H1 (cell line): ENCODE data around the gene VWF. TPM values are rescaled to one million over a fixed set of nuclear protein-coding genes. Genes with fewer than 3 reads are reported as not detected.

Source experiments
- CTCF ChIA-PET: fragments of 300-600 bp; sonication (Branson Sonifier 250); formaldehyde crosslinking; loops from one replicate; lab custom pipeline; 2021; ENCODE audit not compliant: partially characterized antibody; lab: Charles Lee
- POLR2A ChIA-PET: fragments of 300-600 bp; sonication (Branson Sonifier 250); formaldehyde crosslinking; loops from one replicate; lab custom pipeline; 2021; ENCODE audit warnings: inconsistent platforms; ENCODE audit not compliant: partially characterized antibody; lab: Charles Lee
- DNase-seq, 2 experiments: peaks; one replicate each; pipeline versions ENCODE4 v3.0.0 to v3.0.0-alpha.2; 2010 to 2022; ENCODE audit warnings: low spot score in 2 of 2, low read depth in 1 of 2, mixed read lengths in 1 of 2
- FAIRE-seq: peaks from 2 replicates; lab custom pipeline; 2011; peaks lifted over from hg19 to GRCh38; lab: Jason Lieb, UNC
- H2AFZ ChIP-seq: 2 replicates; pipeline ENCODE4 v1.8.1; 2012; ENCODE audit warnings: low read length, inconsistent platforms
- H2AK5ac ChIP-seq: 2 replicates; pipeline ENCODE4 v1.6.1; 2013; ENCODE audit warnings: low read depth, low read length
- H2BK120ac ChIP-seq: replicated peaks from 2 replicates; pipeline ENCODE3; 2013; ENCODE audit warnings: low read depth, low read length, inconsistent platforms
- H2BK12ac ChIP-seq: 2 replicates; pipeline ENCODE4 v1.6.1; 2013; ENCODE audit warnings: low read depth, low read length
- H2BK15ac ChIP-seq: 2 replicates; pipeline ENCODE4 v1.6.1; 2013; ENCODE audit warnings: low read length
- H2BK20ac ChIP-seq: 2 replicates; pipeline ENCODE4 v1.6.1; 2013; ENCODE audit warnings: low read length
- H2BK5ac ChIP-seq: 2 replicates; pipeline ENCODE4 v1.6.1; 2013; ENCODE audit warnings: low read depth, low read length
- H3K14ac ChIP-seq: 2 replicates; pipeline ENCODE4 v1.6.1; 2013; ENCODE audit warnings: inconsistent platforms; ENCODE audit not compliant: insufficient read length
- H3K18ac ChIP-seq: 2 replicates; pipeline ENCODE4 v1.6.1; 2013; ENCODE audit warnings: low read length; ENCODE audit errors: extremely low read depth
- H3K23ac ChIP-seq: 2 replicates; pipeline ENCODE4 v1.6.1; 2013; ENCODE audit warnings: inconsistent platforms; ENCODE audit not compliant: insufficient read length
- H3K23me2 ChIP-seq: 2 replicates; pipeline ENCODE4 v1.6.1; 2013; ENCODE audit warnings: low read depth, low read length
- H3K27ac ChIP-seq: 2 replicates; pipeline ENCODE4 v1.6.1; 2011; ENCODE audit warnings: low read depth, low read length, inconsistent platforms
- H3K27me3 ChIP-seq, 4 experiments: replicated peaks in 1 of 4; 1 replicate in 1 of 4; 2 replicates in 3 of 4; pipeline versions ENCODE4 v1.6.1 to v1.8.1; 2011 to 2013; ENCODE audit warnings: low read length in 3 of 4, mild to moderate bottlenecking in 3 of 4, inconsistent platforms in 2 of 4, mixed read lengths in 2 of 4, moderate library complexity in 1 of 4; ENCODE audit not compliant: control insufficient read depth in 3 of 4, insufficient read depth in 3 of 4; ENCODE audit errors: extremely low read depth in 1 of 4
- H3K36me3 ChIP-seq, 4 experiments: 2 replicates each; pipeline versions ENCODE4 v1.6.1 to v1.8.1; 2011 to 2013; ENCODE audit warnings: mild to moderate bottlenecking in 4 of 4, low read length in 3 of 4, moderate library complexity in 2 of 4, control low read depth in 1 of 4, inconsistent platforms in 1 of 4; ENCODE audit not compliant: insufficient read depth in 4 of 4, control insufficient read depth in 2 of 4
- H3K4ac ChIP-seq: replicated peaks from 2 replicates; pipeline ENCODE3; 2013; ENCODE audit warnings: low read length, low read depth, mixed read lengths, inconsistent platforms; ENCODE audit not compliant: insufficient read length
- H3K4me1 ChIP-seq, 4 experiments: replicated peaks in 1 of 4; 1 replicate in 1 of 4; 2 replicates in 3 of 4; pipeline versions ENCODE4 v1.6.1 to v1.8.1; 2011 to 2013; ENCODE audit warnings: low read length in 3 of 4, inconsistent platforms in 2 of 4, mixed read lengths in 1 of 4; ENCODE audit not compliant: insufficient read depth in 4 of 4, control insufficient read depth in 3 of 4
- H3K4me2 ChIP-seq, 2 experiments: 2 replicates each; pipeline versions ENCODE4 v1.6.1 to v1.8.1; 2011 to 2013; ENCODE audit warnings: low read depth in 2 of 2, low read length in 2 of 2, control low read depth in 1 of 2, inconsistent platforms in 1 of 2, mild to moderate bottlenecking in 1 of 2; ENCODE audit not compliant: insufficient read depth in 1 of 2
- H3K4me3 ChIP-seq, 4 experiments: fragments of 200-600, 300-600 bp in 1 of 4; sonication (generic), shearing (Covaris generic), sonication (Bioruptor Twin) in 1 of 4; 2 replicates each; pipeline versions ENCODE4 v1.5.1 to v1.8.1; 2011 to 2016; ENCODE audit warnings: low read length in 4 of 4, low read depth in 3 of 4, control low read depth in 2 of 4, inconsistent platforms in 2 of 4, mild to moderate bottlenecking in 2 of 4, mixed read lengths in 1 of 4, moderate library complexity in 1 of 4; ENCODE audit not compliant: insufficient read depth in 2 of 4; ENCODE audit errors: extremely low read depth in 1 of 4
- H3K56ac ChIP-seq: replicated peaks from 2 replicates; pipeline ENCODE3; 2013; ENCODE audit warnings: low read depth, mild to moderate bottlenecking, mixed read lengths, low read length, inconsistent platforms; ENCODE audit not compliant: insufficient read length
- H3K79me1 ChIP-seq: 2 replicates; pipeline ENCODE4 v1.6.1; 2013; ENCODE audit warnings: low read depth, low read length, control low read depth
- H3K79me2 ChIP-seq, 2 experiments: 2 replicates each; pipeline versions ENCODE4 v1.6.1 to v1.8.1; 2012 to 2013; ENCODE audit warnings: low read length in 2 of 2, mild to moderate bottlenecking in 2 of 2, inconsistent platforms in 1 of 2; ENCODE audit not compliant: insufficient read depth in 2 of 2, control insufficient read depth in 1 of 2
- H3K9ac ChIP-seq, 4 experiments: replicated peaks in 1 of 4; 1 replicate in 1 of 4; 2 replicates in 3 of 4; pipeline versions ENCODE4 v1.6.1 to v1.8.1; 2011 to 2013; ENCODE audit warnings: low read depth in 3 of 4, low read length in 3 of 4, control low read depth in 2 of 4, mild to moderate bottlenecking in 2 of 4, moderate library complexity in 2 of 4, inconsistent platforms in 1 of 4; ENCODE audit errors: extremely low read depth in 1 of 4
- H3K9me3 ChIP-seq, 2 experiments: 2 replicates each; pipeline versions ENCODE4 v1.6.1 to v1.8.1; 2012 to 2013; ENCODE audit warnings: mild to moderate bottlenecking in 2 of 2, moderate library complexity in 2 of 2, control low read depth in 1 of 2, inconsistent platforms in 1 of 2, low read depth in 1 of 2, low read length in 1 of 2, mixed read lengths in 1 of 2; ENCODE audit not compliant: insufficient read depth in 2 of 2
- H4K20me1 ChIP-seq, 2 experiments: replicated peaks in 1 of 2; 2 replicates each; pipeline versions ENCODE3 to v1.8.1; 2011 to 2013; ENCODE audit warnings: inconsistent platforms in 2 of 2, low read length in 2 of 2, mild to moderate bottlenecking in 1 of 2; ENCODE audit not compliant: insufficient read depth in 2 of 2, control insufficient read depth in 1 of 2
- H4K5ac ChIP-seq: 2 replicates; pipeline ENCODE4 v1.6.1; 2013; ENCODE audit warnings: low read length, low read depth, mixed read lengths, inconsistent platforms; ENCODE audit not compliant: insufficient read length
- H4K8ac ChIP-seq: 2 replicates; pipeline ENCODE4 v1.8.0; 2013; ENCODE audit warnings: mild to moderate bottlenecking, moderate library complexity, low read length, inconsistent platforms; ENCODE audit not compliant: insufficient read depth; ENCODE audit errors: extremely low read depth
- H4K91ac ChIP-seq: replicated peaks from 2 replicates; pipeline ENCODE3; 2013; ENCODE audit warnings: low read length, mixed read lengths, inconsistent platforms; ENCODE audit not compliant: insufficient read length
- ATF3 ChIP-seq: IDR thresholded peaks from 2 replicates; pipeline ENCODE4 v1.6.1; 2011; ENCODE audit warnings: low read depth, mild to moderate bottlenecking, low read length; ENCODE audit not compliant: insufficient read depth
- KDM4A ChIP-seq: IDR thresholded peaks from one replicate; pipeline ENCODE4 v1.7.1; 2012; ENCODE audit warnings: low read depth, mild to moderate bottlenecking, moderate library complexity, low read length, inconsistent platforms; ENCODE audit not compliant: severe bottlenecking
- MAX ChIP-seq: IDR thresholded peaks from 2 replicates; pipeline ENCODE4 v1.6.1; 2012; ENCODE audit warnings: inconsistent platforms
- NRF1 ChIP-seq: IDR thresholded peaks from 2 replicates; pipeline ENCODE4 v1.6.1; 2011; ENCODE audit warnings: mild to moderate bottlenecking, low read depth, low read length, improper control_type of control experiment
- PHF8 ChIP-seq: fragments of 200-600 bp; sonication (generic); conservative IDR thresholded peaks from 2 replicates; pipeline ENCODE4 v1.7.1; 2012; ENCODE audit warnings: low read depth, mild to moderate bottlenecking, inconsistent platforms, low read length, moderate library complexity
- SIN3A ChIP-seq, 2 experiments: IDR thresholded peaks in 1 of 2; conservative IDR thresholded peaks in 1 of 2; 2 replicates each; pipeline ENCODE4 v1.6.1; 2011 to 2012; ENCODE audit warnings: low read length in 2 of 2, improper control_type of control experiment in 1 of 2, low read depth in 1 of 2, mild to moderate bottlenecking in 1 of 2
- WGBS, 2 experiments: shearing (Covaris generic) in 1 of 2; methylation state at CpG; one replicate each; pipeline versions ENCODE4 v1.1.6 to v1.1.7; 2013 to 2015; ENCODE audit warnings: low lambda C conversion rate in 2 of 2, mixed read lengths in 2 of 2, inconsistent platforms in 1 of 2, low coverage in 1 of 2, missing lambda C conversion rate in 1 of 2; ENCODE audit not compliant: insufficient replicate concordance in 2 of 2, insufficient coverage in 1 of 2, insufficient read length in 1 of 2; ENCODE audit errors: extremely low coverage in 1 of 2, missing lambda C conversion rate in 1 of 2; 5-methylcytosine and 5-hydroxymethylcytosine counted together
- polyA plus RNA-seq, 7 experiments: library from polyadenylated mRNA; depleted of rRNA in 3 of 7; stranded (reverse) in 5 of 7; unstranded in 2 of 7; fragments of >200 nt in 5 of 7; fragments of 200-250 nt in 2 of 7; gene quantifications; 1 replicate in 5 of 7; 2 replicates in 1 of 7; 4 replicates in 1 of 7; pipeline versions ENCODE4 v1.2.1 to v1.2.3, GENCODE V29; 2011 to 2013; ENCODE audit warnings: missing spikeins in 2 of 7, mixed read lengths in 2 of 7
- total RNA-seq: library from RNA; stranded (reverse); fragmentation: NEBNext Ultra II Directional; extraction: Animal tissue kit (Norgen Biotek cat#: 25700); gene quantifications from 2 replicates; pipeline ENCODE4 v1.2.1, GENCODE V29; 2021

The VWF gene
- total and polyA plus RNA-seq, 2 of the 8 experiments (the other 6 are each of a cell fraction or from before 2014, with no cell fraction given): 0.39 to 0.60 TPM

- no peaks in the 10 kb centered on the region for H3K79me1 ChIP-seq
- 93% methylated on average over 4 of the region's 4 CpGs; no CpG with 5 or more reads in 1 of the 2 experiments for WGBS, 2 experiments
- H3K4ac ChIP-seq: no peak overlapping the region
- H3K79me2 ChIP-seq: no peaks in the 10 kb centered on the region
- DNase-seq (no peak), FAIRE-seq (no peak)
- no peak overlapping the region for H4K5ac ChIP-seq
- H3K14ac ChIP-seq: no peak overlapping the region
- peaks cover 0 to 13% (median 7%) of the 10 kb centered on the region in 4 experiments; a peak in 4 of 7 replicates for H3K4me1 ChIP-seq
- no peak overlapping the region for H2BK120ac ChIP-seq
- no peaks in the 10 kb centered on the region for H3K9me3 ChIP-seq
- no peak overlapping the region for H3K4me2 ChIP-seq
- H2BK5ac ChIP-seq: no peak overlapping the region
- TF ChIP-seq SIN3A (conservative IDR thresholded peaks at IDR 0.05 in 1 of 2, IDR thresholded peaks at IDR 0.05 in 1 of 2; ENCODE audit: low read depth in 1 of 2, low read length in 2 of 2): no peak
- TF ChIP-seq MAX: no peak
- TF ChIP-seq ATF3: no peak
- no peak for TF ChIP-seq NRF1
- TF ChIP-seq PHF8: no peak
- no peak for TF ChIP-seq KDM4A
- H3K56ac ChIP-seq: no peak overlapping the region
- H4K8ac ChIP-seq: no peak overlapping the region
- no peak overlapping the region for H3K27ac ChIP-seq
- no peaks in the 10 kb centered on the region for H3K23me2 ChIP-seq
- H4K91ac ChIP-seq: no peak overlapping the region
- POLR2A ChIA-PET: interaction anchor here (1.2 to 4.3 kb wide), 2 partner anchors 8 to 13 kb away, joined by 6 to 18 read pairs; no protein-coding TSS in a partner anchor
- H2AFZ ChIP-seq: no peak overlapping the region
- H3K4me3 ChIP-seq: no peak overlapping the region
- H2BK12ac ChIP-seq: no peak overlapping the region
- H2AK5ac ChIP-seq: no peak overlapping the region
- no peak overlapping the region for H2BK15ac ChIP-seq
- no peaks in the 10 kb centered on the region for H3K36me3 ChIP-seq
- H3K23ac ChIP-seq: no peak overlapping the region
- CTCF ChIA-PET: interaction anchor here (0.7 to 12.1 kb wide), 14 partner anchors 10 to 245 kb away, joined by 3 to 130 read pairs (median 5); no protein-coding TSS in a partner anchor
- H3K18ac ChIP-seq: no peak overlapping the region
- H3K27me3 ChIP-seq: no peaks in the 10 kb centered on the region
- H2BK20ac ChIP-seq: no peak overlapping the region
- no peaks in the 10 kb centered on the region for H4K20me1 ChIP-seq
- H3K9ac ChIP-seq: no peak overlapping the region
Observed at GRCh38 chr12:6071589-6071988, 52.9 kb downstream of the VWF start.
